HUDEP-2 (cell line): Measurements from ENCODE around the gene ZNF567.
"Not testable (repeated sequence)": the region's sequence is repeated elsewhere in the genome, so short reads cannot be mapped to it uniquely, and the experiment has no call there.

ENCODE experiments used
- DNase-seq, 76 experiments: peaks; one replicate each; lab custom pipeline; 2025; ENCODE audit not compliant: unreplicated experiment in 76 of 76; lab: John Stamatoyannopoulos, UW

The ZNF567 gene

DNA sequence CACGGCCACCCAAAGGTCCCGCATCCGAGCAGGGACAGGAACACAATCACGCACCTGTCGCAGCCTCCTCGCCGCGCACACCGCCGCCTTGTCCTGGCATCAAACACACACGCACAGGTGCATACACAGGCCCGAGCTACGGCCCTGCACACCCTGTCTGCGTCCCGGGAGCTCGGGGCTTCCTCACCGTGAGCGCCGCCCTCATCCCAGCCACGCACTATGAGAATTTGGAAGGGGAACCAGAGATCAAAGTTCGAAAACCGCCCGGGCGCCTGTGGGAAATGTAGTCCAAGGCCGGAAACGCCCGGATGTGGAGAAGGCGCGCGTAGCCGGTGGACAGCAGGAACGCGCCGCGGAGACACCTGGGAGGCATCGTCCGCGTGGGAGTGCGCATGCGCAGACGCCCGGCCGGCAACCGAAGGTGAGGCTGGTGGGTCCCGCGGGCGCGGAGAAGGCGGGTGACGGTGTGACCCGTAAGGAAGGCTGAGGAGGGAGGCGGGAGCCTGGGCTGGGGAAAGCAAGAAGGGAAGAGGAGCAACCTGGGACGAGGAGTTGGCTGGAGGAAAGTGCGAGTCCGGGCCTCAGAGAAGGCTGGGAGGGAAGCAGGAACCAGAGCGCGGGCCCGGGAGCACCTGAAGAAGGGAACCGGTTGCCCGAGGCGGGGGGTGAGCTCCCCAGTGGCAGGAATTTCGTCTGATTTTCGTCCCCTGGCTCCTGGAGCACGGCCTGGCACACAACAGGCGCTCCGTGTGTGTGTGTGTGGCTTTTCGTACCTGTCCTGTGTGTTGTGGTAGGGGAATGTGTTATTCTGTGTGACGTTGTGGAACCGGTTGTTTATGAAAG is at the start of gene ZNF567:
Gene ZNF567, plus strand, starts transcription at position 399 of the 843 bp plus-strand sequence. CDS start 7,256 bp downstream, outside the sequence.
- DNase-seq, result peak in 75 of 76 experiments; percentile 75 to 99 (median 97)

DNA sequence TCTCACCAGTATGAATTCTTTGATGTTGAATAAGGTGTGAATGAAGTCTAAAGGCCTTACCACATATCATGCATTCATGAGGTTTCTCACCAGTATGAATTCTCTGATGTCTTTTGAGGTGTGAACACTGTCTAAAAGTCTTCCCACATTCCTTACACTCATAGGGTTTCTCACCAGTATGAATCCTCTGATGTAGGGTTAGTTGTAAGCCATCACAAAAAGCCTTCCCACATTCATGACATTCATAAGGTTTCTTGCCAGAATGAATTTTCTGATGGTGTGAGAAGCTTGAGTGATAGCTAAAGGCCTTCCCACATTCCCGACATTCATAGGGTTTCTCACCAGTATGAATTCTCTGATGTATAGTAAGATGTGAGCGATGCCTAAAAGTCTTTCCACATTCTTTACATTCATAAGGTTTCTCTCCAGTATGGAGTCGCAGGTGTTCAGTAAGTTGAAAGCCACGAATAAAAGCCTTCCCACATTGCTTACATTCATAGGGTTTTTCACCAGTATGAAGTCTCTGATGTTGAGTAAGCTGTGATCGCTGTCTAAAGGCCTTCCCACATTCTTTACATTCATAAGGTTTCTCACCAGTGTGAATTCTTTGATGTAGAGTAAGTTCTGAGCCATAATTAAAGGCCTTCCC is 48.4 kb upstream of the ZNF567 start:
- DNase-seq, result no peak

DNA sequence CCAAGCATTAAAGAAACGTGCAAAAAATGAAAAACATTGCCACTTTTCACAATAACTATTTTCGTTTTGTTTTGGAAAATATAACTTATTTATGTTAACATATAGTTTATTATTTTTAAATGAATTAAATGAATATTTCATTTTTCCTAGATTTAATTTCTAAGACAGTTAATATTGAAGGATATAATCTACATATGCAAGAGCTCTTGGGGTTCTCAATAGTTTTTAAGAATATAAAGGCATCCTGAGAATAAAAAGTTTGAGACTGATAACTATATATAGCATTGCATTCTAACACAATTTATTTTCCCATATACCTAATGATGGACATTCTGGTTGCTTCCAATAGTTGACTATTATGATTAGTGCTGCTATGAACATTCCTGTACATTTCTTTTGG is 40.7 kb upstream of the ZNF567 start:
- DNase-seq, result no peak

DNA sequence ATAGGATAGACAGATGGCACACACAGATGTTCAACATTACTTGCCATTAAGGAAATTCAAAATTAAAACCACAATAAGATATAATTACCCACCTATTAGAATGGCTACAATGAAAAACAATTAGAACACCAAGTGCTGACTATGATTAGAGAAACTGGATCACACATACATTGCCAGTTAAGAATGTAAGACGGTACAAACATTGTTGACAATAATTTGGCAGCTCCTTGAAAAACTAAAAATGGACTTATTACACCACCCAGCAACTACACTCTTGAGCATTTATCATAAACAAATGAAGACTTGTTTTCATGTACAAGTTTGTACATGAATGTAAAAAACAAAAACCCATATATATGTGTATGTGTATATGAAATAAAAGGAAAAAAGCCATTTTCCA is 34.5 kb upstream of the ZNF567 start:
- DNase-seq, result no peak

DNA sequence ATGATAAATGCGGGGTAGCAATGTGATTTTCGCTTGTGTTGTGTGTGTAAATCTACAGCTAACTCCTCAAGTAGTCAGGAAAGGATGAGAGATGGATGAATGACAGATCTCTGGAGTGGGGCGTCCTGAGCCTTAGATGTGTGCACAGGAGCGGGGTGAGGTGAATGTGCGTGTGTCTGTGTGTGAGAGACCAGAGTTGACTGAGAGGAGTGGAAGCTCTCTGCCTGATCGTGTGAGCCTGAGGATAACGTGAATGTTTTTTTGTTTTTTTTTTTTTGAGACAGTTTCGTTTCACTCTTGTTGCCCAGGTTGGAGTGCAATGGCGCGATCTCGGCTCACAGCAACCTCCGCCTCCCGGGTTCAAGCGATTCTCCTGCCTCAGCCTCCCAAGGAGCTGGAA is 21.6 kb upstream of the ZNF567 start:
- DNase-seq, result no peak

DNA sequence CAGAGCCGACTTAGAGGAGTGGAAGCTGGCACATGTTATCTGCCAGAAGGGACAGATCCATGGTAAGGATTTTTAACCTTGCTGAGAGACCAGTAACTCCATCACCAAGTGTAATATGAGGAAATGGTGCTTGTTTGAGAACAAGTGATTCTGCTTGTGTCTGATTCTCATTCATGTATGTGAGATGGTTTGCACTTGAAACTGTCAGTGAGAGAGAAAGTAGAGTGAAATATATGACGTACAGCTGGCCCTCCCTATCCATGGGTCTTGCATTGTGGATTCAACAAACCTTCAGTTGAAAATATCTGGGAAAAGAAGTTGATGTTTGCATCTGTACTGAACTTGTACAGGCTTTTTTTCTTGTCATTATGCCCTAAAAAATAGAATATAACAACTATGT is 18.8 kb upstream of the ZNF567 start:
- DNase-seq, result no peak

DNA sequence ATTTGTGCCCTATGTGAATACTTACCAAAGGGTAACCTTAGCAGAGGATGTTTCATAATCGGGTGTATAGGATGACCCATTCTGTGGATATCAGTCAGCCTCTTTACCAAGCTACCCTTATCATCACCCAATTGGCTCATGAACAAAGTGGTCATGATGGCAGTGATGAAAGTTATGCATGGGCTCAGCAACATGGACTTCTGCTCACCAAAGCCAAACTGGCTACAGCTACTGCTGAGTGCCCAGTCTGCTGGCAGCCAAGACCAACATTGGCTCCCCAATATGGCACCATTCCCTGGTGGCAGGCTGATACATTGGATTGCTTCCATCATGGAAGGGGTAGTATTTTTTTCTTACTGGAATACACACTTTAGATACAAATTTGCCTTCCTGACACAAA is 15.0 kb upstream of the ZNF567 start:
- no peak for DNase-seq

DNA sequence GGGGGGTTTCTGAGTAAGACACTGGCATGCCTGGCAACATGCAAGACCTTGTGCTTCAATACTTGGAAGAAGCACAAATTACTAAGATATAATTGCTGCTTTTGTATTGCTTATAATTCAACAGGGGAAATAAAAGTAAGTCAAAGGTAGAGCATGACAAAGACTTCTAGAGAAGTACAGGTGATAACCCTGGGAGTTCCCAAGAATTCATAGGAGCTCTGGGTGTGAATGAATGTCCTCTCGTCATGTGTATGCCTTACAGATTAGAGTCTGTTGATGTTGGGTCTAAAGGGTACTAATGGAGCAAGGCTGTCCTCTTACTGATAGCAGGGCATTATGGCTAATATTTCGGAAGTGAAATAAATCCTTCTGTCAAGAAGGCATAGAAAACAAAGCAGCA is 13.2 kb upstream of the ZNF567 start:
- no peak for DNase-seq

DNA sequence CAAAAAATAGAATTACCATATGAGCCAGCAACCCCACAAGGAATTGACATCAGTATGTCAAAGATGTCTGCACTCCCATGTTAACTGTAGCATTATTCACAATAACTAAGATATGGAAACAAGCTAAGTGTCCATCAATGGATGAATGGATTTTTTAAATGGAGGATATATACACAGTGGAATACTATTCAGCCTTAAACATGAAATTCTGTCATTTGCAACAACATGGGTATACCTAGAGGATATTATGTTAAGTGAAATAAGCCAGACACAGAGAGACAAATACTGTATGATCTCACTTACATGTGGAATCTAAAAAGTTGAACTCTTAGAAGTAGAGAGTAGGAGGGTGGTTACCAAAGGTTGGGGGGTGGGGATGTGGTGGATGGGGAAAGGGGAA is 8.0 kb upstream of the ZNF567 start:
- DNase-seq, result no peak

DNA sequence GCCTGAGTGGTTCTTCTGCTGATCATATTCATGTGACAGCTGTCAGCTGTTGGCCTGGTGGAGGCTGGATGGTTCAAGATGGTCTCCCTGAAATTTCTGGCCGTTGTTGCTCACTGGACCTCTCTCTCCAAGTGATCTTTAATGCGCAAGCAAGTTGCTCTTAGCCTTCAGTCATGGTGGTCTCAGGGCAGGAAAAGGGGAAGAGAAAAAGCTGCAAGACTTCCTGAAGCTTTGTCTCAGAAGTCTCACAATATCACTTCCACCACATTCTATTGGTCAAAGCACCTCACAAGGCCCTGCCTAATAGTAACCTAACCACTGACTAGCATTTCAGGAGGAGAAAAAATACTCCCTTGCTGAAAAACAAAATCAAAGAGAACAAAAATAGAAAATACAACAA is 1.6 kb upstream of the ZNF567 start:
- no peak for DNase-seq

DNA sequence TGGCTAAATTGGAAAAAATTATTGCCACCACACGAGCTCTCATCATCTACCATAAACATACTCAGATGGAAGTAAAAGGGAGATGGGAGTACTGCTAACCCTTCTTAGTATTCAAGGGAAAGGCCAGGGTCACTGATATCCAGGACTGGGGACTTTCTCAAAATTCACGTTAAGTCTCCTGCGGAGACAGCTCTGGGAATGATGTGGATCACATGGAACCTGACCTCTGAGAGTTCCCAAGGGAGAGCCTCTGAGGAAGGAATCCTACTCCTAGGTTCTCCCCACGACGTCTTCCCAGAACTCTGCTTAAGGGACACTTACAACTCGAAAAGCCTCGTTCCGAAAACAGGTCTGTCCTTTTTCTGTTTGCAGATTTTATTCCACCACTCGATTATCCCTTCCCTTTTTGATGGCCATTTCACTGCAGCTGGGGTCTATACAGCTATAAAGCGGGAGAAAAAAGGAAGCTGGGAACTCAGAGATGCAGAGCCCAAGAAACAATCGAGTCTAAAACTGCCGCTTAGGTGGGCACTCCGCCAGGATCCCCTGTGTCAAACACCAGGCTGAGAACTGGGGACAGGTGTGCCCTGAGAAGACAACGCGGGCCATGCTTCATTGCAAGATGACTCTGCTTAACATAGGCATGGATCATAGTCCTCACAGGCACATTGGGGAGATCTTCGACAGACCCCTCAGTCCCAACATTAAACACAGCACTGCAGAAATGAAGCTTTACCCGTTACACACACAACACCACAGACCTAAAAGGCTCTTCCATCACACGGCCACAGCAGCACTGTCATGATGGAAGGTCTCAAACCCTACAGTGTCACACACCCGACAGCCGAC is 823 bp upstream of the ZNF567 start:
- DNase-seq, result peak in 15 of 76 experiments; percentile 3 to 66 (median 37)

DNA sequence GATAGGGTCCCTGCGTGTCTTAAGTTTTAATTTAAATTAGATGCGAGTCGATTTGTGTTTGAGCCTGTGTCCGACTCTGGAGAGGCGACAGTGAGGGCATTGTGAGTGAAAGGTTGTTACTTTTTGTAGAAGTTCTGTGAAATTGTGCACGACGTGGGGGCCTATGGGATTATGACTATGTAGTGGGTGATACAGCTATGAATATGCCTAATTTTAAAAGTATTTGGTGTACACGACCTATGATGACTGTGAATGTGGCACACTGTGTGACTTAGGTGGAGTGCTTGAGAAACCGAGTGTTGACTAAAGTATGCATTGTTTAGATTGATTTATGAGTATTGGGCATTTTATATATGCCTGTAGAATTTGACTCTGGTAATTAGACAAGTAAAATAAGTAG is 646 bp downstream of the ZNF567 start:
- peak in 2 of 76 experiments; percentile 42 to 54 for DNase-seq

DNA sequence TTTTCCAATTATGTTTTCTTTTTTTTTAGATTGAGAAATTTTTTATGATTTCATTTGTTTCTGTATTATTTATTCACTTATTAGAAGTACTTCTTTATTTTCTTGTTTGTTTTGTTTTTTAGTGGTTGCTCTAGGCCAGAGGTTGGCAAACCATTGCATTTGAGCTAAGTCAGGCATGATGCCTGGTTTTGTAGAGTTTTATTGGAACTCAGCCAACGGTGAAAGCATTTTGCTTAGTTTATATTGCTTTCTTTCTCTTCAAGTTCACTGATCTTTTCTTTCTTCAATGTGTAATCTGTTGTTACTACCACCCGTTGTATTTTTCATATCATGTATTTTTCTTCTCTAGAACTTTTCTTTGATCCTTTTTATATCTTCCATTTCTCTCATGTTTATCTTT is 19.7 kb downstream of the ZNF567 start:
- no peak for DNase-seq

DNA sequence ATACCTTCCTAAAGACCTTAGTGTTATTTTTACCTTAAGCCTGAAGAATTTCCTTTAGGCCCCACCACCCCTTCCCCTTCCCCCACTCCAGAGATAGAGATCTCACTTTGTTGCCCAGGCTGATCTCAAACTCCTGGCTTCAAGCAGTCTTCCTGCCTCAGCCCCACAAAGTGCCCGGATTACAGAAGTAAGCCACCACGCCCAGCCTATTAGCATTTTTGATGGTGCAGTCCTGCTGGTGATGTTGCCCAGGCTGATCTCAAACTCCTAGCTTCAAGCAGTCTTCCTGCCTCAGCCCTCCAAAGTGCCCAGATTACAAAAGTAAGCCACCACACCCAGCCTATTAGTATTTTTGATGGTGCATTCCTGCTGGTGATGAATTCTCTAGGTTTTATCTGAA is 22.0 kb downstream of the ZNF567 start:
- no peak for DNase-seq

DNA sequence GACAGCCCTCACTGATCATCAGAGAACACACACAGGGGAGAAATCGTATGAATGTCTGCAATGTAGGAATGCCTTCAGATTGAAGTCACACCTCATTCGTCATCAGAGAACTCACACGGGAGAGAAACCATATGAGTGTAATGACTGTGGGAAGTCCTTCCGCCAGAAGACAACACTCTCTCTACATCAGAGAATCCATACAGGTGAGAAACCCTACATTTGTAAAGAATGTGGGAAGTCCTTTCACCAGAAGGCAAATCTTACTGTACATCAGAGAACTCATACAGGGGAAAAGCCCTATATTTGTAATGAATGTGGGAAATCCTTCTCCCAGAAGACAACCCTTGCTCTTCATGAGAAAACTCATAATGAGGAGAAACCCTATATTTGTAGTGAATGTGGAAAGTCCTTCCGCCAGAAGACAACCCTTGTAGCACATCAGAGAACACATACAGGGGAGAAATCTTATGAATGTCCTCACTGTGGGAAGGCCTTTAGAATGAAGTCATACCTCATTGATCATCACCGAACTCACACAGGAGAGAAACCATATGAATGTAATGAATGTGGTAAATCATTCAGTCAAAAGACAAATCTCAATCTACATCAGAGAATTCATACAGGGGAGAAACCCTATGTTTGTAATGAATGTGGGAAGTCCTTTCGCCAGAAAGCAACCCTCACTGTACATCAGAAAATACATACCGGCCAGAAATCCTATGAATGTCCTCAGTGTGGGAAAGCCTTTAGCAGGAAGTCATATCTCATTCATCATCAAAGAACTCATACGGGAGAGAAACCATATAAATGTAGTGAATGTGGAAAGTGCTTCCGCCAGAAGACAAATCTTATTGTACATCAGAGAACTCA is 32.5 kb downstream of the ZNF567 start:
- no peak for DNase-seq

DNA sequence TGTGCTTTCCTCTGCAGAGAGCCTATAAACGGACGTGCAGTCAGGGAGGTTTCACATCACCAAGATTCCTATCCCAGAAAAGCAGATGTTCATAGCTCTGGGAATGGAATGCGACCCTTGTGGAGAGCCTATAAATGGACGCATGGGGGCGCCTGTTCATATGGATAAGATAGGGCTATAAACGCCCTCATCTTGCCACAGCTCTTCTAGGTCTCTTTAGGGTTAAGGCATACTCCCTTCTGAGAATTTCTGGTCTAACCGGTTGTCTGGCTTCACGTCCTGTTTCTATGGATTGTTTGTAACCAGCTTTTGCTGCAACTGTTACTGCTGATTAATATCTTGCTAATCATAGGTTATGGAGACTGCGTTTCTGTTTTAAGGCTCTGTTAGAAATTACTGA is 48.8 kb downstream of the ZNF567 start:
- not testable (repeated sequence) for DNase-seq

DNA sequence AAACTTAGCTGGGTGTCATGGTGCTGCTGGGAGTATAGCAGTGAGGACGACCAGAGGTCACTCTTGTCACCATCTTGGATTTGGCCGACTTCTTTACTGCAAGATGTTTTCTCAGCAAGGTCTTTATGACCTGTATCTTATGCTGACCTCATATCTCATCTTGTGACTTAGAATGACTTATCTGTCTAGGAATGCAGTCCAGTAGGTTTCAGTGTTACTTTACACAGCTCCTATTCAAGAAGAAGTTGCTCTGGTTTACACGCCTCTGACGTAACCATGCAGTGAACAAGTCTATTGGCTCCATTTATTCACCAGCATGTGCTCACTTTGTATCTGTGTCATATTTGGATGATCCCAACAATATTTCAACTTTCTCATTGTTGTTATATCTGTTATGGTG is 58.5 kb downstream of the ZNF567 start:
- no peak for DNase-seq

DNA sequence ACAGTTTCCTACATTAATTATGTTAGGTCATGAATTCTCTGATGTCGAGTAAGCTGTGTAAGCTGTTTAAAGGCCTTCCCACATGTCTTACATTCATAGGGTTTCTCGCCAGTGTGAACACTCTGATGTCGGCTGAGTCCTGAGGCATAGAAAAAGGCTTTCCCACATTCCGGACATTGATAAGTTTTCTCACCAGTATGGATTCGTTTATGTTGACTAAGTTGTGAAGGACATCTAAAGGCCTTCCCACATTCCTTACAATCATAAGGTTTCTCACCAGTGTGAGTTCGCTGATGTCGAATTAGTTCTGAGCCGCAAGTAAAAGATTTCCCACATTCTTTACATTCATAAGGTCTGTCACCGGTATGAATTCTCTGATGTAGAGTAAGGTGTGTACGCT is 60.3 kb downstream of the ZNF567 start:
- no peak for DNase-seq

DNA sequence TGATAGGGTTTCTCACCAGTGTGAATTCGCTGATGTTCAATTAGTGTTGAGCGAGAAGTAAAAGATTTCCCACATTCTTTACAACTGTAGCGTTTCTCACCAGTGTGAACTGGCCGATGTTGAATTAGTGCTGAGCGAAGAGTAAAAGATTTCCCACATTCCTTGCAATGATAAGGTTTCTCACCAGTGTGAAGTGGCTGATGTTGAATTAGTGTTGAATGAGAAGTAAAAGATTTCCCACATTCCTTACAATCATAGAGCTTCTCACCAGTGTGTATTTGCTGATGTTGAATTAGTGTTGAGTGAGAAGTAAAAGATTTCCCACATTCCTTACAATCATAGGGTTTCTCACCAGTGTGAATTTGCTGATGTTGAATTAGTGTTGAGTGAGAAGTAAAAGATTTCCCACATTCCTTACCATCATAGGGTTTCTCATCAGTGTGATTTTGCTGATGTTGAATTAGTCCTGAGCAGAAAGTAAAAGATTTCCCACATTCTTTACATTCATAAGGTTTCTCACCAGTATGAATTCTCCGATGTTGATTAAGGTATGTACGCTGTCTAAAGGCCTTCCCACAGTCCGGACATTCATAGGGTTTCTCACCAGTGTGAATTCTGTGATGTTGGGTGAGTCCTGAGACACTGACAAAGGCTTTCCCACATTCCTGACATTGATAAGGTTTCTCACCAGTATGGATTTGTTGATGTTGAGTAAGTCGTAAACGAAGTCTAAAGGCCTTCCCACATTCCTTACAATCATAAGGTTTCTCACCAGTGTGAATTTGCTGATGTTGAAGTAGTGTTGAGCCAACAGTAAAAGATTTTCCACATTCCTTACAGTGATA is 61.2 kb downstream of the ZNF567 start:
- no peak for DNase-seq
